GM06990 (cell line): Measurements from ENCODE around the gene UBE2D2.
"Not testable (repeated sequence)": the region's sequence is repeated elsewhere in the genome, so short reads cannot be mapped to it uniquely, and the experiment has no call there.

Experiments
- DNase-seq: peaks from one replicate; pipeline ENCODE4 v3.0.0-alpha.2; 2011; ENCODE audit not compliant: insufficient read length; ENCODE audit errors: extremely low read depth
- H3K27me3 ChIP-seq: replicated peaks from 2 replicates; pipeline ENCODE4 v1.6.0; 2011; ENCODE audit warnings: low read length; ENCODE audit not compliant: control insufficient read depth, insufficient read depth
- H3K36me3 ChIP-seq: 2 replicates; pipeline ENCODE4 v1.5.1; 2011; ENCODE audit warnings: low read length; ENCODE audit not compliant: control insufficient read depth, insufficient read depth
- H3K4me3 ChIP-seq: replicated peaks from 2 replicates; pipeline ENCODE4 v1.5.1; 2011; ENCODE audit warnings: low read depth, mild to moderate bottlenecking, control low read depth, low read length
- TF ChIP-seq, protein P1 (sequence below): IDR thresholded peaks from 2 replicates; pipeline ENCODE4 v1.5.1; 2011; ENCODE audit warnings: low read length, control low read depth, mild to moderate bottlenecking, inconsistent platforms; ENCODE audit not compliant: insufficient read depth, poor library complexity, severe bottlenecking

Gene UBE2D2

DNA sequence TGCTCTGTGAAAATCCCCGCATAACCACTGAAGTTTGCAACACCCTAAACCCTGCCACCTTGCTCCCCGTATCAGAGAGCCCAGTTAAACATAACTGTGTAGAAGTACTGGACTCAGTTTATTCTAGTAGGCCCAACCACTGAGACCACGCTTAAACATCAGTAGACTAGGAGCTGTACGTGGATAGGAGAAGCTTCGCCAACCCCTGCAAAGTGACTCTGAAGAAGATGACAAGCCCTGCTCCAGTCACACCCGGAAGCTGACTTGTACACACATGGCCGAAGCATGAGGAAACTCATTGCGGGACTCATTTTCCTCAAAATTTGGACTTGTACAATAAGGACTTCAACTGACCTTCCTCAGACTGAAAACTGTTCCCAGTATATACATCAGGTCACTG is 32.4 kb upstream of the UBE2D2 start:
- not testable (repeated sequence) for DNase-seq, H3K4me3 ChIP-seq, H3K36me3 ChIP-seq, H3K27me3 ChIP-seq

- not testable (repeated sequence) for DNase-seq, H3K4me3 ChIP-seq, H3K27me3 ChIP-seq, H3K36me3 ChIP-seq
Observed at GRCh38 chr5:139530079-139530478, 31.1 kb upstream of the UBE2D2 start.

DNA sequence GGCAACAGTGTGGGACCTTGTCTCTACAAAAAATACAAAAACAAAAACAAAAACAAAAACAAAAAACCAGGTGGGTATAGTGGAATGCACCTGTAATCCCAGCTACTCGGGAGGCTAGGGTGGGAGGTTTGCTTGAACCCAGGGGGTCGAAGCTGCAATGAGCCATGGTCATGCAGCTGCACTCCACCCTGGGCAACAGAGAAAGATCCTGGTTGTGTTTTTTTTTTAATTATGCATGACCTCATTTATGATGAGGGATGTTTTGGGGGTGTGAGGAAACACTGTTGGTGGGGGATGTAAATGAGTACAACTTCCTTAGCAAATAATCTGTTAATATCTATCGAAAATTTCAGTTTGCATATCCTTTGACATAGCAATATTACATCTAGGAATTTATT is 29.4 kb upstream of the UBE2D2 start:
- TF ChIP-seq, protein P1, sequence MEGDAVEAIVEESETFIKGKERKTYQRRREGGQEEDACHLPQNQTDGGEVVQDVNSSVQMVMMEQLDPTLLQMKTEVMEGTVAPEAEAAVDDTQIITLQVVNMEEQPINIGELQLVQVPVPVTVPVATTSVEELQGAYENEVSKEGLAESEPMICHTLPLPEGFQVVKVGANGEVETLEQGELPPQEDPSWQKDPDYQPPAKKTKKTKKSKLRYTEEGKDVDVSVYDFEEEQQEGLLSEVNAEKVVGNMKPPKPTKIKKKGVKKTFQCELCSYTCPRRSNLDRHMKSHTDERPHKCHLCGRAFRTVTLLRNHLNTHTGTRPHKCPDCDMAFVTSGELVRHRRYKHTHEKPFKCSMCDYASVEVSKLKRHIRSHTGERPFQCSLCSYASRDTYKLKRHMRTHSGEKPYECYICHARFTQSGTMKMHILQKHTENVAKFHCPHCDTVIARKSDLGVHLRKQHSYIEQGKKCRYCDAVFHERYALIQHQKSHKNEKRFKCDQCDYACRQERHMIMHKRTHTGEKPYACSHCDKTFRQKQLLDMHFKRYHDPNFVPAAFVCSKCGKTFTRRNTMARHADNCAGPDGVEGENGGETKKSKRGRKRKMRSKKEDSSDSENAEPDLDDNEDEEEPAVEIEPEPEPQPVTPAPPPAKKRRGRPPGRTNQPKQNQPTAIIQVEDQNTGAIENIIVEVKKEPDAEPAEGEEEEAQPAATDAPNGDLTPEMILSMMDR: no peak
- Histone ChIP-seq H3K27me3 (no peaks in the 10 kb centered on the region), H3K36me3 (no peaks in the 10 kb centered on the region), H3K4me3 (no peak overlapping the region)
- DNase-seq: no peak

- Histone ChIP-seq H3K36me3 (no peaks in the 10 kb centered on the region), H3K27me3 (no peaks in the 10 kb centered on the region), H3K4me3 (peak overlapping the region; percentile 53)
- DNase-seq: peak; percentile 87
- TF ChIP-seq, protein P1: peak; percentile 68
Observed at GRCh38 chr5:139543423-139543991, 17.6 kb upstream of the UBE2D2 start.

GRCh38 chr5:139546593-139546992 is 14.5 kb upstream of the UBE2D2 start:
- not testable (repeated sequence) for H3K4me3 ChIP-seq, DNase-seq, H3K27me3 ChIP-seq, H3K36me3 ChIP-seq

GRCh38 chr5:139549162-139549894 is 11.8 kb upstream of the UBE2D2 start:
- Histone ChIP-seq H3K4me3 (no peak overlapping the region), H3K36me3 (no peaks in the 10 kb centered on the region), H3K27me3 (no peaks in the 10 kb centered on the region)
- no peak for DNase-seq
- TF ChIP-seq, protein P1: no peak

GRCh38 chr5:139550051-139550872 is 10.9 kb upstream of the UBE2D2 start:
- H3K27me3 ChIP-seq, DNase-seq: not testable (repeated sequence)

More at GRCh38 chr5:139550051-139550872, 10.9 kb upstream of the UBE2D2 start:
- not testable (repeated sequence) for H3K36me3 ChIP-seq, H3K4me3 ChIP-seq
